ENCODE measurements around the gene HAX1. TPM values are rescaled to one million over a fixed set of nuclear protein-coding genes. Genes with fewer than 3 reads are reported as not detected.

Gene HAX1
- total and polyA plus RNA-seq, 2 experiments from 2014 or later: 73.2 to 92.0 TPM

- Histone ChIP-seq H3K36me3 (ENCODE audit: insufficient read depth) (no peaks in the 10 kb centered on the region), H2AFZ (no peak overlapping the region), H3K4me2 (no peak overlapping the region), H4K20me1 (replicated peaks; ENCODE audit: insufficient read depth) (no peaks in the 10 kb centered on the region), H3K27me3 (ENCODE audit: insufficient read depth) (no peaks in the 10 kb centered on the region), H3K4me3 (no peak overlapping the region), H3K4me1 (ENCODE audit: insufficient read depth) (no peaks in the 10 kb centered on the region), H3K79me2 (replicated peaks; ENCODE audit: insufficient read depth) (no peaks in the 10 kb centered on the region), H3K9me2 (ENCODE audit: insufficient read depth) (no peaks in the 10 kb centered on the region), H3K27ac (ENCODE audit: low read depth) (no peak overlapping the region), H3F3A (replicated peaks; ENCODE audit: low read depth) (no peaks in the 10 kb centered on the region)
- no peak for TF ChIP-seq STAT1 (IDR thresholded peaks at IDR 0.05; ENCODE audit: unreplicated experiment)
- TF ChIP-seq REST (IDR thresholded peaks at IDR 0.05; ENCODE audit: unreplicated experiment): no peak
- TF ChIP-seq, protein P1, sequence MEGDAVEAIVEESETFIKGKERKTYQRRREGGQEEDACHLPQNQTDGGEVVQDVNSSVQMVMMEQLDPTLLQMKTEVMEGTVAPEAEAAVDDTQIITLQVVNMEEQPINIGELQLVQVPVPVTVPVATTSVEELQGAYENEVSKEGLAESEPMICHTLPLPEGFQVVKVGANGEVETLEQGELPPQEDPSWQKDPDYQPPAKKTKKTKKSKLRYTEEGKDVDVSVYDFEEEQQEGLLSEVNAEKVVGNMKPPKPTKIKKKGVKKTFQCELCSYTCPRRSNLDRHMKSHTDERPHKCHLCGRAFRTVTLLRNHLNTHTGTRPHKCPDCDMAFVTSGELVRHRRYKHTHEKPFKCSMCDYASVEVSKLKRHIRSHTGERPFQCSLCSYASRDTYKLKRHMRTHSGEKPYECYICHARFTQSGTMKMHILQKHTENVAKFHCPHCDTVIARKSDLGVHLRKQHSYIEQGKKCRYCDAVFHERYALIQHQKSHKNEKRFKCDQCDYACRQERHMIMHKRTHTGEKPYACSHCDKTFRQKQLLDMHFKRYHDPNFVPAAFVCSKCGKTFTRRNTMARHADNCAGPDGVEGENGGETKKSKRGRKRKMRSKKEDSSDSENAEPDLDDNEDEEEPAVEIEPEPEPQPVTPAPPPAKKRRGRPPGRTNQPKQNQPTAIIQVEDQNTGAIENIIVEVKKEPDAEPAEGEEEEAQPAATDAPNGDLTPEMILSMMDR (conservative IDR thresholded peaks at IDR 0.05; ENCODE audit: low read depth in 2 of 2): no peak
- TF ChIP-seq NANOG (IDR thresholded peaks at IDR 0.05; ENCODE audit: borderline replicate concordance): no peak
- TF ChIP-seq, protein P2, sequence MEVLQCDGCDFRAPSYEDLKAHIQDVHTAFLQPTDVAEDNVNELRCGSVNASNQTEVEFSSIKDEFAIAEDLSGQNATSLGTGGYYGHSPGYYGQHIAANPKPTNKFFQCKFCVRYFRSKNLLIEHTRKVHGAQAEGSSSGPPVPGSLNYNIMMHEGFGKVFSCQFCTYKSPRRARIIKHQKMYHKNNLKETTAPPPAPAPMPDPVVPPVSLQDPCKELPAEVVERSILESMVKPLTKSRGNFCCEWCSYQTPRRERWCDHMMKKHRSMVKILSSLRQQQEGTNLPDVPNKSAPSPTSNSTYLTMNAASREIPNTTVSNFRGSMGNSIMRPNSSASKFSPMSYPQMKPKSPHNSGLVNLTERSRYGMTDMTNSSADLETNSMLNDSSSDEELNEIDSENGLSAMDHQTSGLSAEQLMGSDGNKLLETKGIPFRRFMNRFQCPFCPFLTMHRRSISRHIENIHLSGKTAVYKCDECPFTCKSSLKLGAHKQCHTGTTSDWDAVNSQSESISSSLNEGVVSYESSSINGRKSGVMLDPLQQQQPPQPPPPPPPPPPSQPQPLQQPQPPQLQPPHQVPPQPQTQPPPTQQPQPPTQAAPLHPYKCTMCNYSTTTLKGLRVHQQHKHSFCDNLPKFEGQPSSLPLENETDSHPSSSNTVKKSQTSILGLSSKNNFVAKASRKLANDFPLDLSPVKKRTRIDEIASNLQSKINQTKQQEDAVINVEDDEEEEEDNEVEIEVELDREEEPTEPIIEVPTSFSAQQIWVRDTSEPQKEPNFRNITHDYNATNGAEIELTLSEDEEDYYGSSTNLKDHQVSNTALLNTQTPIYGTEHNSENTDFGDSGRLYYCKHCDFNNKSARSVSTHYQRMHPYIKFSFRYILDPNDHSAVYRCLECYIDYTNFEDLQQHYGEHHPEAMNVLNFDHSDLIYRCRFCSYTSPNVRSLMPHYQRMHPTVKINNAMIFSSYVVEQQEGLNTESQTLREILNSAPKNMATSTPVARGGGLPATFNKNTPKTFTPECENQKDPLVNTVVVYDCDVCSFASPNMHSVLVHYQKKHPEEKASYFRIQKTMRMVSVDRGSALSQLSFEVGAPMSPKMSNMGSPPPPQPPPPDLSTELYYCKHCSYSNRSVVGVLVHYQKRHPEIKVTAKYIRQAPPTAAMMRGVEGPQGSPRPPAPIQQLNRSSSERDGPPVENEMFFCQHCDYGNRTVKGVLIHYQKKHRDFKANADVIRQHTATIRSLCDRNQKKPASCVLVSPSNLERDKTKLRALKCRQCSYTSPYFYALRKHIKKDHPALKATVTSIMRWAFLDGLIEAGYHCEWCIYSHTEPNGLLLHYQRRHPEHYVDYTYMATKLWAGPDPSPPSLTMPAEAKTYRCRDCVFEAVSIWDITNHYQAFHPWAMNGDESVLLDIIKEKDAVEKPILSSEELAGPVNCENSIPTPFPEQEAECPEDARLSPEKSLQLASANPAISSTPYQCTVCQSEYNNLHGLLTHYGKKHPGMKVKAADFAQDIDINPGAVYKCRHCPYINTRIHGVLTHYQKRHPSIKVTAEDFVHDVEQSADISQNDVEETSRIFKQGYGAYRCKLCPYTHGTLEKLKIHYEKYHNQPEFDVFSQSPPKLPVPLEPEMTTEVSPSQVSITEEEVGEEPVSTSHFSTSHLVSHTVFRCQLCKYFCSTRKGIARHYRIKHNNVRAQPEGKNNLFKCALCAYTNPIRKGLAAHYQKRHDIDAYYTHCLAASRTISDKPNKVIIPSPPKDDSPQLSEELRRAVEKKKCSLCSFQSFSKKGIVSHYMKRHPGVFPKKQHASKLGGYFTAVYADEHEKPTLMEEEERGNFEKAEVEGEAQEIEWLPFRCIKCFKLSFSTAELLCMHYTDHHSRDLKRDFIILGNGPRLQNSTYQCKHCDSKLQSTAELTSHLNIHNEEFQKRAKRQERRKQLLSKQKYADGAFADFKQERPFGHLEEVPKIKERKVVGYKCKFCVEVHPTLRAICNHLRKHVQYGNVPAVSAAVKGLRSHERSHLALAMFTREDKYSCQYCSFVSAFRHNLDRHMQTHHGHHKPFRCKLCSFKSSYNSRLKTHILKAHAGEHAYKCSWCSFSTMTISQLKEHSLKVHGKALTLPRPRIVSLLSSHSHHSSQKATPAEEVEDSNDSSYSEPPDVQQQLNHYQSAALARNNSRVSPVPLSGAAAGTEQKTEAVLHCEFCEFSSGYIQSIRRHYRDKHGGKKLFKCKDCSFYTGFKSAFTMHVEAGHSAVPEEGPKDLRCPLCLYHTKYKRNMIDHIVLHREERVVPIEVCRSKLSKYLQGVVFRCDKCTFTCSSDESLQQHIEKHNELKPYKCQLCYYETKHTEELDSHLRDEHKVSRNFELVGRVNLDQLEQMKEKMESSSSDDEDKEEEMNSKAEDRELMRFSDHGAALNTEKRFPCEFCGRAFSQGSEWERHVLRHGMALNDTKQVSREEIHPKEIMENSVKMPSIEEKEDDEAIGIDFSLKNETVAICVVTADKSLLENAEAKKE (CRISPR knock-in tag; IDR thresholded peaks at IDR 0.05): no peak
- TF ChIP-seq JUNB (IDR thresholded peaks at IDR 0.05; ENCODE audit: unreplicated experiment): no peak
- TF ChIP-seq ZNF114 (CRISPR knock-in tag; IDR thresholded peaks at IDR 0.05): no peak
- Mint-ChIP-seq H3K4me3 (no peak overlapping the region; the same call in 2 of the 3 replicates), H3K27me3 (ENCODE audit: insufficient read depth, low read depth, poor library complexity) (peaks cover 4% of the 10 kb centered on the region), H3K9me3 (peaks cover 41% of the 10 kb centered on the region), H3K4me1 (no peaks in the 10 kb centered on the region), H3K36me3 (ENCODE audit: low read depth) (peaks cover 15% of the 10 kb centered on the region), H3K27ac (no peak overlapping the region)
- ATAC-seq (no peak), DNase-seq (ENCODE audit: low spot score) (peak; percentile 18)
Measured at GRCh38 chr1:154295408-154296235, 23.2 kb downstream of the HAX1 start.
